SKM-1 (cell line): ENCODE data around the gene ARGLU1.

Experiments
- DNase-seq: peaks from one replicate; lab custom pipeline; 2025; ENCODE audit not compliant: unreplicated experiment; lab: John Stamatoyannopoulos, UW

Gene ARGLU1

GRCh38 chr13:106587787-106588186, 19.9 kb upstream of the ARGLU1 start:
- no peak for DNase-seq

- DNase-seq = no peak
These were observed 18.8 kb upstream of the ARGLU1 start for GRCh38 chr13:106586648-106587166.

GRCh38 chr13:106581225-106581624, 13.3 kb upstream of the ARGLU1 start:
- DNase-seq = no peak

GRCh38 chr13:106575896-106576295, 8.0 kb upstream of the ARGLU1 start:
- DNase-seq = no peak

GRCh38 chr13:106573868-106574267, 5.9 kb upstream of the ARGLU1 start:
- DNase-seq = no peak

- no peak for DNase-seq
These were observed 5.4 kb upstream of the ARGLU1 start for GRCh38 chr13:106573284-106573846.

GRCh38 chr13:106570299-106570852, 2.4 kb upstream of the ARGLU1 start:
- DNase-seq = no peak

- no peak for DNase-seq
These were observed 1.5 kb upstream of the ARGLU1 start for GRCh38 chr13:106569233-106570095.

- DNase-seq = peak; percentile 51
These were observed 514 bp upstream of the ARGLU1 start for GRCh38 chr13:106568299-106569003.

GRCh38 chr13:106566641-106567473, 1.1 kb downstream of the ARGLU1 start:
- DNase-seq = peak; percentile 31

GRCh38 chr13:106565127-106565775, 2.7 kb downstream of the ARGLU1 start:
- no peak for DNase-seq

- no peak for DNase-seq
These were observed 5.6 kb downstream of the ARGLU1 start for GRCh38 chr13:106562301-106562700.

GRCh38 chr13:106561551-106562170, 6.3 kb downstream of the ARGLU1 start:
- DNase-seq = no peak

GRCh38 chr13:106560821-106561220, 7.1 kb downstream of the ARGLU1 start:
- no peak for DNase-seq

- DNase-seq = no peak
These were observed 9.4 kb downstream of the ARGLU1 start for GRCh38 chr13:106558527-106558926.

- DNase-seq = no peak
These were observed 12.2 kb downstream of the ARGLU1 start for GRCh38 chr13:106555631-106556328.

- DNase-seq = no peak
These were observed 16.2 kb downstream of the ARGLU1 start for GRCh38 chr13:106551751-106552150.

- DNase-seq = no peak
These were observed 16.6 kb downstream of the ARGLU1 start for GRCh38 chr13:106551350-106551749.

GRCh38 chr13:106550570-106551135, 17.3 kb downstream of the ARGLU1 start:
- no peak for DNase-seq
